Astrocyte (in vitro differentiated cells and primary cell): ENCODE measurements around the gene BOD1L1. TPM values are rescaled to one million over a fixed set of nuclear protein-coding genes. Genes with fewer than 3 reads are reported as not detected.

ENCODE experiments used
- DNase-seq: peaks from one replicate; pipeline ENCODE4 v3.0.0-alpha.2; 2010; ENCODE audit warnings: low read depth
- FAIRE-seq: peaks from 2 replicates; lab custom pipeline; 2011; peaks lifted over from hg19 to GRCh38; lab: Jason Lieb, UNC
- H2AFZ ChIP-seq: 2 replicates; pipeline ENCODE4 v1.6.0; 2012; ENCODE audit warnings: low read depth, low read length, inconsistent platforms
- H3K27ac ChIP-seq: 2 replicates; pipeline ENCODE4 v1.5.1; 2011; ENCODE audit warnings: low read depth, low read length, inconsistent platforms
- H3K27me3 ChIP-seq: 2 replicates; pipeline ENCODE4 v1.6.0; 2011; ENCODE audit warnings: low read length, inconsistent platforms; ENCODE audit not compliant: insufficient read depth
- H3K36me3 ChIP-seq: 2 replicates; pipeline ENCODE4 v1.5.1; 2011; ENCODE audit warnings: low read length, inconsistent platforms; ENCODE audit not compliant: insufficient read depth
- H3K4me1 ChIP-seq: 2 replicates; pipeline ENCODE4 v1.5.1; 2011; ENCODE audit warnings: low read length, inconsistent platforms; ENCODE audit not compliant: insufficient read depth
- H3K4me2 ChIP-seq: 2 replicates; pipeline ENCODE4 v1.6.0; 2012; ENCODE audit warnings: low read length, inconsistent platforms
- H3K4me3 ChIP-seq: 2 replicates; pipeline ENCODE4 v1.5.1; 2011; ENCODE audit warnings: low read depth, mild to moderate bottlenecking, low read length, inconsistent platforms; ENCODE audit not compliant: insufficient read depth
- H3K79me2 ChIP-seq: 2 replicates; pipeline ENCODE4 v1.6.0; 2012; ENCODE audit warnings: mild to moderate bottlenecking, low read length, inconsistent platforms; ENCODE audit not compliant: insufficient read depth
- H3K9ac ChIP-seq: 2 replicates; pipeline ENCODE4 v1.6.0; 2012; ENCODE audit warnings: mild to moderate bottlenecking, low read length, inconsistent platforms
- H3K9me3 ChIP-seq: 2 replicates; pipeline ENCODE4 v1.5.1; 2012; ENCODE audit warnings: low read depth, mild to moderate bottlenecking, low read length, inconsistent platforms; ENCODE audit not compliant: insufficient read depth
- H4K20me1 ChIP-seq: 2 replicates; pipeline ENCODE4 v1.6.0; 2012; ENCODE audit warnings: low read length, inconsistent platforms; ENCODE audit not compliant: insufficient read depth
- H3K27ac Mint-ChIP-seq: one replicate; pipeline ENCODE4 v1.8.0; 2021; ENCODE audit warnings: mild to moderate bottlenecking, mixed read lengths; ENCODE audit not compliant: unreplicated experiment
- H3K27me3 Mint-ChIP-seq: one replicate; pipeline ENCODE4 v1.8.0; 2021; ENCODE audit warnings: low read depth, mixed read lengths; ENCODE audit not compliant: unreplicated experiment
- H3K36me3 Mint-ChIP-seq: one replicate; pipeline ENCODE4 v1.8.0; 2021; ENCODE audit warnings: low read depth, mixed read lengths; ENCODE audit not compliant: unreplicated experiment
- H3K4me1 Mint-ChIP-seq: one replicate; pipeline ENCODE4 v1.8.0; 2021; ENCODE audit warnings: low read depth, mixed read lengths; ENCODE audit not compliant: unreplicated experiment
- H3K4me3 Mint-ChIP-seq: one replicate; pipeline ENCODE4 v1.8.0; 2021; ENCODE audit warnings: mild to moderate bottlenecking, moderate library complexity, mixed read lengths; ENCODE audit not compliant: unreplicated experiment
- H3K9me3 Mint-ChIP-seq: one replicate; pipeline ENCODE4 v1.8.0; 2021; ENCODE audit warnings: mild to moderate bottlenecking, mixed read lengths; ENCODE audit not compliant: unreplicated experiment
- EZH2 ChIP-seq: IDR thresholded peaks from 2 replicates; pipeline ENCODE4 v1.6.1; 2012; ENCODE audit warnings: mild to moderate bottlenecking, low read length, inconsistent platforms; ENCODE audit not compliant: insufficient read depth
- total RNA-seq: library from RNA; stranded (reverse); gene quantifications from 2 replicates; pipeline ENCODE4 v1.2.1, GENCODE V29; 2021
- TF ChIP-seq, protein P1 (sequence below): IDR thresholded peaks from 2 replicates; pipeline ENCODE4 v1.5.1; 2011; ENCODE audit warnings: low read depth, mild to moderate bottlenecking, inconsistent platforms, low read length, moderate library complexity; ENCODE audit not compliant: insufficient read depth

Gene BOD1L1
- total RNA-seq, 1 donor from 2014 or later, result 47.2 TPM

DNA sequence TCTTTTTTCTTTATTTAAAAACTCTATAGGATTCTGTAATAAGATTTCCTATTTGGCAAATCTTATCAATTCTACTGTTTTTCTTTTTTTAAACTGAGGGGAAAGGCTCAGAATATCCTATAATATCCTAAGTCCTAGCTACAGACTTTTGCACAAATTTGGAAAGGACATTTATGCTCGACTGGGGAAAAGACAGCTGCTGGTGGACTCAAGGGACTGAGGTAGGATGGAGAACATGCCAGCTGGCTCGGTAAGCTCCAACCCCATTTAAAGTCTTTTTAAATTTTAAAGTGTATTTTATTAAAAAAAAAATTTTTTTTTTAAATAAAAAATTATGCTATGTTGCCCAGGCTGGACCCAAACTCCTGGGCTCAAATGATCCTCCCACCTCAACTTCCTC, 36.8 kb downstream of the BOD1L1 start:
- Histone ChIP-seq H3K9me3 (no peaks in the 10 kb centered on the region), H3K4me1 (no peaks in the 10 kb centered on the region), H3K79me2 (no peaks in the 10 kb centered on the region), H3K27me3 (no peaks in the 10 kb centered on the region), H3K4me3 (no peak overlapping the region), H3K9ac (no peak overlapping the region), H3K27ac (no peak overlapping the region), H4K20me1 (no peaks in the 10 kb centered on the region), H3K4me2 (no peak overlapping the region), H3K36me3 (peaks cover 48% of the 10 kb centered on the region), H2AFZ (no peak overlapping the region)
- no peak for FAIRE-seq
- TF ChIP-seq, protein P1, sequence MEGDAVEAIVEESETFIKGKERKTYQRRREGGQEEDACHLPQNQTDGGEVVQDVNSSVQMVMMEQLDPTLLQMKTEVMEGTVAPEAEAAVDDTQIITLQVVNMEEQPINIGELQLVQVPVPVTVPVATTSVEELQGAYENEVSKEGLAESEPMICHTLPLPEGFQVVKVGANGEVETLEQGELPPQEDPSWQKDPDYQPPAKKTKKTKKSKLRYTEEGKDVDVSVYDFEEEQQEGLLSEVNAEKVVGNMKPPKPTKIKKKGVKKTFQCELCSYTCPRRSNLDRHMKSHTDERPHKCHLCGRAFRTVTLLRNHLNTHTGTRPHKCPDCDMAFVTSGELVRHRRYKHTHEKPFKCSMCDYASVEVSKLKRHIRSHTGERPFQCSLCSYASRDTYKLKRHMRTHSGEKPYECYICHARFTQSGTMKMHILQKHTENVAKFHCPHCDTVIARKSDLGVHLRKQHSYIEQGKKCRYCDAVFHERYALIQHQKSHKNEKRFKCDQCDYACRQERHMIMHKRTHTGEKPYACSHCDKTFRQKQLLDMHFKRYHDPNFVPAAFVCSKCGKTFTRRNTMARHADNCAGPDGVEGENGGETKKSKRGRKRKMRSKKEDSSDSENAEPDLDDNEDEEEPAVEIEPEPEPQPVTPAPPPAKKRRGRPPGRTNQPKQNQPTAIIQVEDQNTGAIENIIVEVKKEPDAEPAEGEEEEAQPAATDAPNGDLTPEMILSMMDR, result no peak
- TF ChIP-seq EZH2, result no peak
- H3K4me3 Mint-ChIP-seq, result no peak overlapping the region
- no peak overlapping the region for H3K27ac Mint-ChIP-seq
- no peaks in the 10 kb centered on the region for H3K27me3 Mint-ChIP-seq
- no peak for DNase-seq
- no peaks in the 10 kb centered on the region for H3K9me3 Mint-ChIP-seq
- peaks cover 6% of the 10 kb centered on the region for H3K36me3 Mint-ChIP-seq
- H3K4me1 Mint-ChIP-seq, result no peaks in the 10 kb centered on the region

GRCh38 chr4:13588954-13589353, 38.6 kb downstream of the BOD1L1 start:
- Histone ChIP-seq H3K4me1 (no peaks in the 10 kb centered on the region), H3K9ac (no peak overlapping the region), H3K36me3 (peaks cover 51% of the 10 kb centered on the region), H3K79me2 (no peaks in the 10 kb centered on the region), H4K20me1 (no peaks in the 10 kb centered on the region), H3K4me2 (no peak overlapping the region), H3K4me3 (no peak overlapping the region), H3K27ac (no peak overlapping the region), H3K27me3 (no peaks in the 10 kb centered on the region), H2AFZ (no peak overlapping the region), H3K9me3 (no peaks in the 10 kb centered on the region)
- Mint-ChIP-seq H3K27ac (no peak overlapping the region), H3K36me3 (peaks cover 2% of the 10 kb centered on the region), H3K4me3 (no peak overlapping the region), H3K4me1 (no peaks in the 10 kb centered on the region), H3K27me3 (no peaks in the 10 kb centered on the region), H3K9me3 (no peaks in the 10 kb centered on the region)
- FAIRE-seq (no peak), DNase-seq (no peak)
- TF ChIP-seq, protein P1, result no peak
- TF ChIP-seq EZH2, result no peak

- no peaks in the 10 kb centered on the region for H3K9me3 ChIP-seq
- H3K4me3 ChIP-seq, result no peak overlapping the region
- Mint-ChIP-seq H3K27ac (no peak overlapping the region), H3K4me1 (no peaks in the 10 kb centered on the region), H3K9me3 (no peaks in the 10 kb centered on the region), H3K4me3 (no peak overlapping the region), H3K36me3 (peaks cover 9% of the 10 kb centered on the region), H3K27me3 (no peaks in the 10 kb centered on the region)
- H3K9ac ChIP-seq, result no peak overlapping the region
- no peaks in the 10 kb centered on the region for H4K20me1 ChIP-seq
- no peak overlapping the region for H3K27ac ChIP-seq
- H2AFZ ChIP-seq, result no peak overlapping the region
- H3K36me3 ChIP-seq, result peaks cover 54% of the 10 kb centered on the region
- H3K27me3 ChIP-seq, result no peaks in the 10 kb centered on the region
- FAIRE-seq (no peak), DNase-seq (no peak)
- no peaks in the 10 kb centered on the region for H3K4me1 ChIP-seq
- no peak overlapping the region for H3K4me2 ChIP-seq
- TF ChIP-seq, protein P1, result no peak
- no peak for TF ChIP-seq EZH2
- no peaks in the 10 kb centered on the region for H3K79me2 ChIP-seq
Measured at GRCh38 chr4:13584481-13584880, 43.0 kb downstream of the BOD1L1 start.
